ENCODE data around the gene TUBB. TPM values are rescaled to one million over a fixed set of nuclear protein-coding genes. Genes with fewer than 3 reads are reported as not detected.

The TUBB gene
- total RNA-seq, 1 experiment from 2014 or later, result 886 TPM

DNA sequence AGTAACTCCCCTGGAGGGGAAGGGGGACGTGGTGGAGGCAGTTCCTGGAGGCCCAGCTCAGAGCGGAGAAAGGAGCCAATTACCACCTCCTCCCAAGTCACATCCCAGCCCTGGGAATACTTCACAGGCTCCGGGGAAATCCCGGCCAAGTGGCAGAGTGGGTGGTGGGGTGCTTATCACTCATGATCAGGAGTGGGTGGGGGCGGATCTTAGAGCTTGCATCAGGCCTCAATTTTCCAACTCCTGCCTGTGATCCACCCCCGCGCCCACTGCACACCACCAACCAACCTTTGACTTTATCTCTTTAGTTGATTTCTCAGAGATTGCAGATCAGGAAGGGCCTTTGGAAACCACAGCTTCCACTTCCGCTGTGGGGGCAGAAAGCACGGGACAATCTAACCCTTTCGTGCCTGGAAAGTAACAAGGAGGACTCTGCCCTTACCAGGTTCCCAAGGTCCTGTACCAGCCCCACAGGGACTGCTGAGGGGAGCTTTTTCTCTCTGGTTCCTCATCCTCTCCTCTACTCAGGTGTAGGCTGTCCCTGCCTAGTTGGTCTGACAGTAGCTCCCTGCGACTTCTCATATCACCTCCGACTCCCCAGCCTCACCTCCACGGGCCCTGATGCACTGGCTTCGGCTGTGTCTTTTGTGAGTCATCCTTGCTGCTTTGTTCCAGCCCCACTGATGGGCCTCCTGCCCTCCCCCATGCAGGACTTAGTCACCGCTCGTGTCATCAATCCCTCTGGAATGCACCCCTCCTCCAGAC, 49.1 kb downstream of the TUBB start (continued):
- TF ChIP-seq TCF7L2 (IDR thresholded peaks at IDR 0.05; ENCODE audit: borderline replicate concordance, extremely low read depth, insufficient read depth, insufficient read length) (peak; percentile 100), CBX3 (IDR thresholded peaks at IDR 0.05; ENCODE audit: low read depth) (no peak)
- TF ChIP-seq, protein P1, sequence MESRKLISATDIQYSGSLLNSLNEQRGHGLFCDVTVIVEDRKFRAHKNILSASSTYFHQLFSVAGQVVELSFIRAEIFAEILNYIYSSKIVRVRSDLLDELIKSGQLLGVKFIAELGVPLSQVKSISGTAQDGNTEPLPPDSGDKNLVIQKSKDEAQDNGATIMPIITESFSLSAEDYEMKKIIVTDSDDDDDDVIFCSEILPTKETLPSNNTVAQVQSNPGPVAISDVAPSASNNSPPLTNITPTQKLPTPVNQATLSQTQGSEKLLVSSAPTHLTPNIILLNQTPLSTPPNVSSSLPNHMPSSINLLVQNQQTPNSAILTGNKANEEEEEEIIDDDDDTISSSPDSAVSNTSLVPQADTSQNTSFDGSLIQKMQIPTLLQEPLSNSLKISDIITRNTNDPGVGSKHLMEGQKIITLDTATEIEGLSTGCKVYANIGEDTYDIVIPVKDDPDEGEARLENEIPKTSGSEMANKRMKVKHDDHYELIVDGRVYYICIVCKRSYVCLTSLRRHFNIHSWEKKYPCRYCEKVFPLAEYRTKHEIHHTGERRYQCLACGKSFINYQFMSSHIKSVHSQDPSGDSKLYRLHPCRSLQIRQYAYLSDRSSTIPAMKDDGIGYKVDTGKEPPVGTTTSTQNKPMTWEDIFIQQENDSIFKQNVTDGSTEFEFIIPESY (IDR thresholded peaks at IDR 0.05; ENCODE audit: extremely low read depth, insufficient replicate concordance, low read length), result peak; percentile 67
- TF ChIP-seq, protein P2, sequence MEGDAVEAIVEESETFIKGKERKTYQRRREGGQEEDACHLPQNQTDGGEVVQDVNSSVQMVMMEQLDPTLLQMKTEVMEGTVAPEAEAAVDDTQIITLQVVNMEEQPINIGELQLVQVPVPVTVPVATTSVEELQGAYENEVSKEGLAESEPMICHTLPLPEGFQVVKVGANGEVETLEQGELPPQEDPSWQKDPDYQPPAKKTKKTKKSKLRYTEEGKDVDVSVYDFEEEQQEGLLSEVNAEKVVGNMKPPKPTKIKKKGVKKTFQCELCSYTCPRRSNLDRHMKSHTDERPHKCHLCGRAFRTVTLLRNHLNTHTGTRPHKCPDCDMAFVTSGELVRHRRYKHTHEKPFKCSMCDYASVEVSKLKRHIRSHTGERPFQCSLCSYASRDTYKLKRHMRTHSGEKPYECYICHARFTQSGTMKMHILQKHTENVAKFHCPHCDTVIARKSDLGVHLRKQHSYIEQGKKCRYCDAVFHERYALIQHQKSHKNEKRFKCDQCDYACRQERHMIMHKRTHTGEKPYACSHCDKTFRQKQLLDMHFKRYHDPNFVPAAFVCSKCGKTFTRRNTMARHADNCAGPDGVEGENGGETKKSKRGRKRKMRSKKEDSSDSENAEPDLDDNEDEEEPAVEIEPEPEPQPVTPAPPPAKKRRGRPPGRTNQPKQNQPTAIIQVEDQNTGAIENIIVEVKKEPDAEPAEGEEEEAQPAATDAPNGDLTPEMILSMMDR (IDR thresholded peaks at IDR 0.05 in 2 of 3, conservative IDR thresholded peaks at IDR 0.05 in 1 of 3; ENCODE audit: borderline replicate concordance in 1 of 3, insufficient read depth in 1 of 3, low read depth in 2 of 3, low read length in 2 of 3), result no peak

DNA sequence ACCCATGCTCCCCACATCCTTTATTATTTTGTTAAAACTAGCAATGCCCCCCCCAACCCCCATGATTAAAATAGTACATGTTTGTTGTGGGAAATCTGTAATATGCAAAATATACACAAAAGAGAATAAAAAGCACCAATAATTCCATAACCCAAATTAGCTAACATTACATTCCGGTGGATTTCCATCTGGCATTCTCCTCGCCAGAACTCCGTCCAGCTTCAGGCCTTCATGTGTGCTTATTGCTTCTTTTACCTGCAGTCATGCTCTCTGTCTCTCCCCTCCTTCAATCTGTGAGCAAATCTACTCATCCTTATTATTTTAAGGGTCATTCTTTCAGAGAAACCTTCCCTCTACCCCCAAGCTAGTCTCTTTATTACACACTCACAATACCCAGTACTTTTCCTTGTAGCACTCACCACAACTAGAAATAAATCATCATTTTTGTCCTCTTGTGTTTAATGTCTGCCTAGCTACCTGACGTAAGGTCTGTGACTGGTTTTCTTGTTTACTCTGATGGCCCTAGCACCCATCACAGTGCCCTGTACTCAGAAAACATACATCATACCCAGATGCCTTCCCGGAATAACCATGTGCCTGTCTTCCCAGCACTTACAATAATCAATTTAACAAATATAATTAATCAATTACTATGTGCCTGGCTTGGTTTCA, 49.8 kb downstream of the TUBB start:
- CTCF ChIA-PET, result no interaction called here
- H3K4me1 ChIP-seq (ENCODE audit: control insufficient read depth in 1 of 2, insufficient read depth in 2 of 2, low read length in 2 of 2), result peaks cover 64 to 74% of the 10 kb centered on the region in 2 experiments
- H3K79me2 ChIP-seq (ENCODE audit: insufficient read depth, low read length), result no peaks in the 10 kb centered on the region
- H3K4me2 ChIP-seq (ENCODE audit: low read length), result peak overlapping the region; percentile 86
- no peaks in the 10 kb centered on the region for H3K9me3 ChIP-seq (ENCODE audit: control insufficient read depth in 1 of 2, insufficient read depth in 1 of 2, low read depth in 1 of 2, low read length in 2 of 2)
- H3K9ac ChIP-seq (ENCODE audit: low read length), result peak overlapping the region; percentile 77
- ATAC-seq (peak; percentile 4), DNase-seq (ENCODE audit: low read depth, low spot score) (no peak)
- no peaks in the 10 kb centered on the region for H3K27me3 ChIP-seq (ENCODE audit: insufficient read depth, low read length)
- H3K9me2 ChIP-seq (ENCODE audit: insufficient read depth), result no peaks in the 10 kb centered on the region
- peak overlapping the region in 1 of 2 experiments; percentile 48; a peak in 2 of 4 replicates for H3K4me3 ChIP-seq (replicated peaks in 1 of 2; ENCODE audit: low read depth in 1 of 2, low read length in 2 of 2)
- no peak overlapping the region for H2AFZ ChIP-seq (ENCODE audit: low read depth, low read length, poor library complexity, severe bottlenecking)
- RAD21 ChIA-PET (ENCODE audit: low non-redundant PET in 1 of 2, low total read pairs in 2 of 2, uncharacterized antibody in 2 of 2, unreplicated experiment in 2 of 2), result interaction anchor here (0.9 to 1.5 kb wide), 3 partner anchors 18 to 23 kb away, joined by 4 to 6 read pairs (median 5); no protein-coding TSS in a partner anchor
- no peaks in the 10 kb centered on the region for H3K36me3 ChIP-seq (ENCODE audit: control insufficient read depth in 1 of 2, insufficient read depth in 2 of 2, low read length in 2 of 2)
- no peaks in the 10 kb centered on the region for H4K20me1 ChIP-seq (ENCODE audit: insufficient read depth)
- intact Hi-C loops (cut with micrococcal nuclease), result loop anchor here (1.0 kb wide), 4 partner anchors 11 to 44 kb away; partner anchors contain the start of gene IER3
- H3K27ac ChIP-seq (ENCODE audit: low read depth, low read length), result peak overlapping the region; percentile 76
- TSS peak; percentile 78 for BruUV-seq (replicated peaks)
- POLR2A ChIA-PET, result interaction anchor here (0.7 to 12.4 kb wide), 16 partner anchors 9 to 155 kb away, joined by 3 to 195 read pairs (median 8); partner anchors contain the start of genes FLOT1, IER3 and MDC1
- TF ChIP-seq SIN3A (IDR thresholded peaks at IDR 0.05; ENCODE audit: low read depth) (no peak), FOSL1 (IDR thresholded peaks at IDR 0.05; ENCODE audit: low read depth) (no peak), EGR1 (IDR thresholded peaks at IDR 0.05; ENCODE audit: low read depth) (no peak), EZH2phosphoT487 (IDR thresholded peaks at IDR 0.05; ENCODE audit: borderline replicate concordance) (no peak), POLR2AphosphoS5 (IDR thresholded peaks at IDR 0.05; ENCODE audit: low read depth, low read length) (no peak), ZNF274 (IDR thresholded peaks at IDR 0.05; ENCODE audit: low read depth, low read length) (no peak), ELF1 (IDR thresholded peaks at IDR 0.05; ENCODE audit: borderline replicate concordance, low read depth) (no peak), SP1 (IDR thresholded peaks at IDR 0.05; ENCODE audit: low read depth) (no peak), RAD21 (IDR thresholded peaks at IDR 0.05; ENCODE audit: low read depth) (no peak), EZH2 (IDR thresholded peaks at IDR 0.05) (no peak), CBX3 (IDR thresholded peaks at IDR 0.05; ENCODE audit: low read depth) (no peak), POLR2A (IDR thresholded peaks at IDR 0.05; ENCODE audit: borderline replicate concordance, extremely low read depth, insufficient read depth, insufficient read length) (no peak), ZFX (IDR thresholded peaks at IDR 0.05) (no peak)
- TF ChIP-seq, protein P3, sequence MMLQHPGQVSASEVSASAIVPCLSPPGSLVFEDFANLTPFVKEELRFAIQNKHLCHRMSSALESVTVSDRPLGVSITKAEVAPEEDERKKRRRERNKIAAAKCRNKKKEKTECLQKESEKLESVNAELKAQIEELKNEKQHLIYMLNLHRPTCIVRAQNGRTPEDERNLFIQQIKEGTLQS (IDR thresholded peaks at IDR 0.05), result no peak
- TF ChIP-seq, protein P1 (IDR thresholded peaks at IDR 0.05; ENCODE audit: extremely low read depth, insufficient replicate concordance, low read length), result no peak

All from HCT116 (cell line).